Activated effector memory CD4-positive, alpha-beta T cell treated with anti-CD3 and anti-CD28 coated beads, Interleukin-2, amount 50 U/mL, for 16 hours (primary cell): ENCODE measurements around the gene PRR14.
A peak's percentile ranks its signal among the peaks of the same experiment; 100 is the strongest.
"Not testable (repeated sequence)": the region's sequence is repeated elsewhere in the genome, so short reads cannot be mapped to it uniquely, and the experiment has no call there.

Experiments used
- DNase-seq: peaks from one replicate; pipeline ENCODE4 v3.0.0-alpha.2; 2020

The PRR14 gene

GRCh38 chr16:30633526-30633925, 17.2 kb upstream of the PRR14 start:
- no peak for DNase-seq

GRCh38 chr16:30636599-30636998, 14.2 kb upstream of the PRR14 start:
- DNase-seq: no peak

- not testable (repeated sequence) for DNase-seq
Observed at GRCh38 chr16:30637139-30637538, 13.6 kb upstream of the PRR14 start.

GRCh38 chr16:30637944-30638343, 12.8 kb upstream of the PRR14 start:
- no peak for DNase-seq

DNA sequence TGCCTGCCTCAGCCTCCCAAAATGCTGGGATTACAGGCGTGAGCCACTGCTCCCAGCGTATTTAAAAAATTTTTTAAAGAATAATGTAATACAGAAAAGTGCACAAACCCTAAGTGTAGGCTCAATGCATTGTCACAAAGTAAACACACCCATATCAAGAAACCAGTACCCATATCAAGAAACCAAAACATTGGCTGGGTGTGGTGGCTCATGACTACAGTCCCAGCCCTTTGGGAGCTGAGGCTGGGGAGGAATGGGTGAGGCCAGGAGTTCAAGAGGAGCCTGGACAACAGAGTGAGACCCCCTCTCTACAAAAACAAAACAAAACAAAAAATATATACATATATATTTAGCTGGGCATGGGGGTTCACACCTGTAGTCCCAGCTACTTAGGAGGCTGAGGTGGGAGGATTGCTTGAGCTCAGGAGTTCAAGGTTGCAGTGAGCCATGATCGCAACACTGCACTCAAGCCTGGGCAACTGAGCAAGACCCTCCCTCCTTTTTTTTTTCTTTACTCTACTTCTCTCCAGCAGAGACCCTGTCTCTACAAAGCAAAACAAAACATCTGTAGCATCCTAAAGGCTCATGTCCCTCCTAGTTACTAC, 9.3 kb upstream of the PRR14 start:
- no peak for DNase-seq

- DNase-seq: no peak
Observed at GRCh38 chr16:30644334-30644830, 6.4 kb upstream of the PRR14 start.

- DNase-seq: no peak
Observed at GRCh38 chr16:30645727-30646126, 5.0 kb upstream of the PRR14 start.

- DNase-seq: no peak
Observed at GRCh38 chr16:30647274-30647571, 3.5 kb upstream of the PRR14 start.

GRCh38 chr16:30649725-30650368, 913 bp upstream of the PRR14 start:
- DNase-seq: no peak

GRCh38 chr16:30651124-30652004, 604 bp downstream of the PRR14 start:
- DNase-seq: peak; percentile 93

- DNase-seq: no peak
Observed at GRCh38 chr16:30652005-30652296, 1.2 kb downstream of the PRR14 start.

GRCh38 chr16:30652718-30653117, 2.0 kb downstream of the PRR14 start:
- no peak for DNase-seq

- no peak for DNase-seq
Observed at GRCh38 chr16:30654856-30655255, 4.1 kb downstream of the PRR14 start.

DNA sequence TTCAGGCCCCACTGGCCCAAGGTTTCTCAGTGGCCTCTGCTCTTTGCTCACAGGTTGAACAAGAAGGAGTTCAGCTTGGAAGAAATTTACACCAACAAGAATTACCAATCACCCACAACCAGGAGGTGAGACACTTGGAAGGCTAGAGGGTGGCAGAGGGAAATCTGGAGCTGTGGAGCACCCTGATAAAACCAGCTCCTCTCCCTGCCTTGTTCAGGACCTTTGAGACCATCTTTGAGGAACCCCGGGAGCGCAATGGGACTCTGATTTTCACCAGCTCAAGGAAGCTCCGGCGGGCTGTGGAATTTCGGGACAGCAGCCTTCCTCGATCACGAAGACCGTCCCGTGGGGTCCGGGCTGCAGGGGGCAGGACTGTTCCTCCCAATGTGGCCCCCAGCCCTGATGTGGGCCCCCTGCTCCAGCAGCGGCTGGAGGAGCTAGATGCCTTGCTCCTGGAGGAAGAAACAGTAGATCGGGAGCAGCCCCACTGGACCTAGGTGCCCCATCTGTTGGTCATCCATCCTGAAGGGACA, 5.1 kb downstream of the PRR14 start:
- no peak for DNase-seq

DNA sequence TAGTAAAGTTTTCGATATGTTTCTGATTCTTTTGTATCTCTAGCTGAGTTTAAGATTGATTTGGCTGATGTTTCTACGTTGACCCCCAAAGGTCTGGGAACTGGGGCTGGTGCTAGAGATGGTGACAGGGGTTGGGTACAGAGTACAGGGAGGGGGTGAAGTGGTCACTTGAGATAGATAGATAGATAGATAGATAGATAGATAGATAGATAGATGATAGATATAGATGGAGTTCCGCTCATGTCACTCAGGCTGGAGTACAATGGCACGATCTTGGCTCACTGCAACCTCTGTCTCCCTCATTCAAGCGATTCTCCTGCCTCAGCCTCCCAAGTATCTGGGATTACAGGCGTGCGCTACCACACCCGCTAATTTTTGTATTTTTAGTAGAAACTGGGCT, 5.6 kb downstream of the PRR14 start:
- DNase-seq: no peak

DNA sequence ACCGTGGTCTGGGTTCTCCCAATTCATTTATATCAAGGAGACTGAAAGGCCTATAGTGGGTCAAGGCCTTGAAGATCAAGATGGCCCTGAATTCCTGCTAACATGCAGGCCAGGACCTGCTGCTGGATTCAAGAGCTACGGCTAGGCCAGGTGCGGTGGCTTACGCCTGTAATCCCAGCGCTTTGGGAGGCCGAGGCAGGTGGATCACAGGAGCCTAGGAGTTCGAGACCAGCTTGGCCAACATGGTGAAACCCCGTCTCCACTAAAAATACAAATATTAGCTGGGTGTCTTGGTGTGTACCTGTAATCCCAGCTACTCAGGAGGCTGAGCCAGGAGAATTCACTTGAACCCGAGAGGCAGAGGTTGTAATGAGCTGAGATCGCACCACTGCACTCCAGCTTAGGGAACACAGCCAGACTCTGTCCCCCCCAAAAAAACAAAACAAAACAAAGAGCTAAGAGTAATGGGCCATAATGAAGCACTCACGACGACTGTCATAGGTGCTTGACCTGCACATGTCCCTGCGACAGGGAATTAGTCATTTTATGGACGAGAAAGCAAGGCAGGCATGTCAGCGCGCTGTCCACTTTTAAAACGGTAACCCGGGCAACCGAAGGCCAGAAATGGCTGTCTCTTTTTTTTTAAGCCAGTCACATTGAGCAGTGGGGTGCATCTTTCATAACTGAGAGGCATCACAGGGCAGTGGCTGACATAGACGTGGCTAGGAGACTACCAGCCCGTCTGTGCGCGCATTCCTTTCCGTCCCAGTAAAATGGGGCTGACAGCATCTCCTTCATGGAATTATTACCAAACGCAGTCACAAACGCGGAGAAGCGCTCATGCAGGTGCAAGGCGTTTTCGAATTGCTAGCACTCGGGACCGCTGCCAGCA, 6.5 kb downstream of the PRR14 start:
- DNase-seq: no peak

- peak; percentile 100 for DNase-seq
Observed at GRCh38 chr16:30657866-30658730, 7.3 kb downstream of the PRR14 start, which contains the start of gene FBRS. FBRS (plus strand) TSS chr16:30658431; CDS start chr16:30659519, 1,088 bp downstream.

DNA sequence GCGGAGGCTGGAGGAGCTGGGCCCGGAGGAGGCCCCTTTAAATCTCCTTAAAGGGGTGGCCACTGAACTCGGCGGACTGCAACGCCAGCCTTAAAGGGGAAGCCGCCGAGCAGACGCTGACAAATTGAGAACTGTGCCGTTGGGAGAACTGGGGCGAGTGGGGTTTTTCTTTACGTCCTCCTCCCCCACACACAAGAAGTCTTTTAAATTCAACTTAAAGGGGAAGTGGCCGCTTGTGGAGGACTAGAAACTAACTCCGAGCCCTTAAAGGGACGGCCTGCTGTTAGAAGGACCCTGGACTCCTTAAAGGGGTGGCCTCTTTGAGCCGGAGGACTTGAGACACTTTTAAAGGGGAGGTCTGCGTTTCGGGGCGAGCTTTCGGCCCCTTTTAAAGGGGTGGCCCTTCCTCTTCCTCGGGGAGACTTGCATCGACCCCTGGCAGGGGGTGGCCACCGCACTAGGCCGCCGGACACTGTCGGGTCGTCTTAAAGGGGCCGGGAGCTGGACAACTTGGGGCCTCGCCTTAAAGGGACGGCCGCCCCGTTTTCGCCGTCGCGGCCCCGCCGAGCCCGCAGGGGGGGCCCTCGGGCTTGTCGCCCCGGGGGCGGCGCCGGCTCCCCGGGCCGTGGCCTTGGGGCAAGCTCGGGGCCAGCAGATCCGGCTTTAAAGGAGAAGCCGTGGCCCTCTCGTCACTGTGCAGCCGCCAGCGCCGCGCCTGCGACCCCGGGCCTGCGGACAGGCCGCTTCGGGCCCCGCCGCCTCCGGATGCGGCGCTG, 8.2 kb downstream of the PRR14 start:
- no peak for DNase-seq

DNA sequence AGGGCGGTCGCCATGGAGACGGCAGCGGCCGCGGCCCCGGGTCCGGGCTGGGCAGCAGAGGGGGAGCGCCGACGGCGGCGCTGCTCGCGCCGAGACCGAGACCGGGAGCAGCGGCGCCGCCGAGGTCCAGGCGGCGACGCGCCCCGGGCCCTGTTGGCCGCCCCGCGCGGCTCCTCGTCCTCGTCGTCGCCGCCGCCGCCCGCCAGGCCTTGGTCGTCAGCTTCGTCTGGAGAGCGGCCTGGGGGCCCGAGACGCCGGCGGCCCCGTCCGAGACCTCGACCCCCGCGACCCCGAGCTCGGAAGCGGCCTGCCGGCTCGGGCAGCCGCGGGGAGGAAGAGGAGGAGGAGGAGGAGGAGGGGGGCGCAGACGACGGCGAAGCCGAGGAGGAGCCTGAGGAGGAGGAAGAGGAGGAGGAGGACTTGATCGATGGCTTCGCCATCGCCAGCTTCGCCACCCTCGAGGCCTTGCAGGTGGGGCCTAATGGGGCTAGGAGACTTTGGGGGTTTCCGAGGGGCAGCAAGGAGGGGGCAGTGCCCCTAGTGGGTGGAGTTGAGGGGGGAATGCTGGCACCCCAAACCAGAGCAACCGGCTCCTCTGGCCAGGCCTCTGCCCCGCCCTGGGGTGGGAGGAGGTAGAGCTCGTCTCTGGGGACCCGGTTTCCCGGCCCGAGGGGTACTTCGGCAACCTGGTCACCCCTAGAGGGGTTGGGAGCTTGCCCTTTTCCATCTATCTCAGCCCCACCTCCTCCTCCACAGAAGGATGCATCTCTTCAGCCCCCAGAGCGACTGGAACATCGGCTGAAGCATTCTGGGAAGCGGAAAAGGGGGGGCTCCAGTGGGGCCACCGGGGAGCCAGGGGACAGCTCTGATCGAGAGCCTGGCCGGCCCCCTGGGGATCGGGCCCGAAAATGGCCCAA, 9.0 kb downstream of the PRR14 start:
- peak; percentile 81 for DNase-seq
